Measurements from ENCODE around the gene RPL31. TPM values are rescaled to one million over a fixed set of nuclear protein-coding genes. Genes with fewer than 3 reads are reported as not detected.

Gene RPL31
- total RNA-seq, 1 experiment from 2014 or later = 1,787 TPM

Other genes starting within 250 kb of the RPL31 start
- 2.8 and 4.7 TPM in 2 replicates for gene NPAS2, start 182.2 kb upstream of the RPL31 start, total RNA-seq (2014; rRNA removed; shearing (Covaris generic))
- gene TBC1D8, start 149.1 kb downstream of the RPL31 start, total RNA-seq (2014; rRNA removed; shearing (Covaris generic)) = 5.3 and 6.4 TPM in 2 replicates